HG02981 (cell line): ENCODE data around the gene POLR2C.
"Not testable (repeated sequence)": the region's sequence is repeated elsewhere in the genome, so short reads cannot be mapped to it uniquely, and the experiment has no call there.

ENCODE experiments used
- ATAC-seq: cut with Tn5 transposase; IDR thresholded peaks from one replicate; pipeline ENCODE4 v1.9.1; 2021; ENCODE audit warnings: mild to moderate bottlenecking, moderate library complexity; ENCODE audit not compliant: unreplicated experiment

Gene POLR2C

GRCh38 chr16:57478396-57479204 lies 16.1 kb downstream of the POLR2C start:
- no peak for ATAC-seq

- ATAC-seq: no peak
Measured at GRCh38 chr16:57479205-57479975, 16.9 kb downstream of the POLR2C start.

GRCh38 chr16:57479976-57480753 lies 17.7 kb downstream of the POLR2C start:
- ATAC-seq: no peak

GRCh38 chr16:57480754-57481230 lies 18.3 kb downstream of the POLR2C start:
- no peak for ATAC-seq

- ATAC-seq: no peak
Measured at GRCh38 chr16:57481421-57481820, 18.9 kb downstream of the POLR2C start.

- ATAC-seq: no peak
Measured at GRCh38 chr16:57482845-57483545, 20.5 kb downstream of the POLR2C start.

GRCh38 chr16:57483725-57484514 lies 21.4 kb downstream of the POLR2C start:
- no peak for ATAC-seq

GRCh38 chr16:57484515-57485005 lies 22.1 kb downstream of the POLR2C start:
- no peak for ATAC-seq

- no peak for ATAC-seq
Measured at GRCh38 chr16:57485091-57485915, 22.8 kb downstream of the POLR2C start.

GRCh38 chr16:57485916-57486857 lies 23.7 kb downstream of the POLR2C start, which contains the start of gene DOK4:
TSS of gene DOK4 (minus strand) at chr16:57486493. CDS start at chr16:57479507, 6,986 bp downstream.
- peak; percentile 75 for ATAC-seq

- no peak for ATAC-seq
Measured at GRCh38 chr16:57486858-57487834, 24.7 kb downstream of the POLR2C start.

- no peak for ATAC-seq
Measured at GRCh38 chr16:57489229-57489628, 26.8 kb downstream of the POLR2C start.

- no peak for ATAC-seq
Measured at GRCh38 chr16:57493767-57494166, 31.3 kb downstream of the POLR2C start.

GRCh38 chr16:57497121-57497520 lies 34.6 kb downstream of the POLR2C start:
- no peak for ATAC-seq

- ATAC-seq: no peak
Measured at GRCh38 chr16:57498031-57498430, 35.6 kb downstream of the POLR2C start.

- ATAC-seq: not testable (repeated sequence)
Measured at GRCh38 chr16:57499941-57500340, 37.5 kb downstream of the POLR2C start.
